ENCODE results near the gene AP2M1. TPM values are rescaled to one million over a fixed set of nuclear protein-coding genes. Genes with fewer than 3 reads are reported as not detected.

The AP2M1 gene
- total and polyA plus RNA-seq, 2 of the 13 experiments (the other 11 are each of a cell fraction or from before 2014, with no cell fraction given), result 126 to 146 TPM

DNA sequence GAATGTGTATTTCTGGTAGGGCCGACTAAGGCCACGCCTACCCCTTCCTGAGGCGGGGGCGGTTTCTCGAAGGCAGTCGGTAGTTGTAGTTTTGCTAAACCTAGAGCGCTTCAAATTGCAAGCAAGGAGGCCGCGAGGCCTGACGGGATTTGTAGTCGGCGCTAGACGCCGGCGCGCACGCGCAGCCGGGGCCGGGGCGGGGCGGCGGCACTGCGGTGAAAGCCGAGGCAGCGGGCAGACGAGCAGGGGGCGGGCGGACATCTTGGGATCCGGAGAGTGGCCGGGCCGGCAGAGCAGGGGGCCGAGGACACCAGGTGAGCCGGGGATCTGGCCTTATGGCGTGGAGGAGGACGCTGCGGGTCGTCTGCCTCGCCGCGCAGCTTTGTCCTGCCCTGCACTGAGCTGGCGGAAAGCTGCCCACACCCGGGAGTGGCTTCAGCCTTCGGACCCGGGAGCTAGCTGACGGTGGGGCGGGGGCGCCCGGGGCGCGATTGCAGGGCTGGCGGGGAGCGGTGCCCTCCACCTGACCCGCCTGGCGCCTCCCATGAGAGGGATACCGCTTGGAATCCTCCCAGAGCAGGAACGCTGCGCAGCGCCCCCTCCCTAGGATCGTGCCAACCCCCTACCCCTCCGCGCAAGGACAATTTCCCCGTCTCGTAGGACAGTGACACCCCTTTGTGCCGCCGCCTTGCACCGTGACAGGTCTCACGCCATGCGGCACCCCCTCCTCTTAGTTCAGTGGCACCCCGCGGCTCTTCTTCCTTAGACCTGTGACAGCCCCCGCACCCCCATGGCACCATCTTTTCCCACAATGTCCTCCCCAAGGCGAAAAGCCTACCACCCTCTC, at the start of gene AP2M1 (continued):
- TF ChIP-seq, protein P1, sequence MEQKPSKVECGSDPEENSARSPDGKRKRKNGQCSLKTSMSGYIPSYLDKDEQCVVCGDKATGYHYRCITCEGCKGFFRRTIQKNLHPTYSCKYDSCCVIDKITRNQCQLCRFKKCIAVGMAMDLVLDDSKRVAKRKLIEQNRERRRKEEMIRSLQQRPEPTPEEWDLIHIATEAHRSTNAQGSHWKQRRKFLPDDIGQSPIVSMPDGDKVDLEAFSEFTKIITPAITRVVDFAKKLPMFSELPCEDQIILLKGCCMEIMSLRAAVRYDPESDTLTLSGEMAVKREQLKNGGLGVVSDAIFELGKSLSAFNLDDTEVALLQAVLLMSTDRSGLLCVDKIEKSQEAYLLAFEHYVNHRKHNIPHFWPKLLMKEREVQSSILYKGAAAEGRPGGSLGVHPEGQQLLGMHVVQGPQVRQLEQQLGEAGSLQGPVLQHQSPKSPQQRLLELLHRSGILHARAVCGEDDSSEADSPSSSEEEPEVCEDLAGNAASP (CRISPR knock-in tag; IDR thresholded peaks at IDR 0.05; ENCODE audit: borderline replicate concordance), result no peak
- TF ChIP-seq IRF2 (CRISPR knock-in tag; IDR thresholded peaks at IDR 0.05) (peak; percentile 94), ZNF7 (CRISPR knock-in tag; IDR thresholded peaks at IDR 0.05) (no peak), ZNF343 (CRISPR knock-in tag; IDR thresholded peaks at IDR 0.05) (0 out of 2 replicates have a peak, but pooled peaks have one; percentile 27), ZNF337 (CRISPR knock-in tag; IDR thresholded peaks at IDR 0.05; ENCODE audit: borderline replicate concordance, low read depth) (no peak), CCAR2 (optimal IDR thresholded peaks at IDR 0.05; ENCODE audit: low read depth, low read length) (no peak), HNF4A (CRISPR knock-in tag; IDR thresholded peaks at IDR 0.05) (no peak), ZNF747 (CRISPR knock-in tag; IDR thresholded peaks at IDR 0.05; ENCODE audit: borderline replicate concordance) (peak; percentile 10; the same call in 1 of the 2 replicates), ZBTB8A (CRISPR knock-in tag; IDR thresholded peaks at IDR 0.05; ENCODE audit: borderline replicate concordance, low read depth) (no peak), PRMT3 (CRISPR knock-in tag; IDR thresholded peaks at IDR 0.05; ENCODE audit: borderline replicate concordance, low read depth) (no peak), ZNF251 (CRISPR knock-in tag; IDR thresholded peaks at IDR 0.05) (no peak), ZNF235 (CRISPR knock-in tag; IDR thresholded peaks at IDR 0.05; ENCODE audit: borderline replicate concordance) (no peak), HDAC2 (CRISPR knock-in tag; IDR thresholded peaks at IDR 0.05) (no peak; the same call in 1 of the 2 replicates), ZNF788 (CRISPR knock-in tag; IDR thresholded peaks at IDR 0.05; ENCODE audit: borderline replicate concordance) (peak; percentile 76; the same call in 1 of the 2 replicates), SMYD3 (CRISPR knock-in tag; IDR thresholded peaks at IDR 0.05) (no peak)
- TF ChIP-seq, protein P2, sequence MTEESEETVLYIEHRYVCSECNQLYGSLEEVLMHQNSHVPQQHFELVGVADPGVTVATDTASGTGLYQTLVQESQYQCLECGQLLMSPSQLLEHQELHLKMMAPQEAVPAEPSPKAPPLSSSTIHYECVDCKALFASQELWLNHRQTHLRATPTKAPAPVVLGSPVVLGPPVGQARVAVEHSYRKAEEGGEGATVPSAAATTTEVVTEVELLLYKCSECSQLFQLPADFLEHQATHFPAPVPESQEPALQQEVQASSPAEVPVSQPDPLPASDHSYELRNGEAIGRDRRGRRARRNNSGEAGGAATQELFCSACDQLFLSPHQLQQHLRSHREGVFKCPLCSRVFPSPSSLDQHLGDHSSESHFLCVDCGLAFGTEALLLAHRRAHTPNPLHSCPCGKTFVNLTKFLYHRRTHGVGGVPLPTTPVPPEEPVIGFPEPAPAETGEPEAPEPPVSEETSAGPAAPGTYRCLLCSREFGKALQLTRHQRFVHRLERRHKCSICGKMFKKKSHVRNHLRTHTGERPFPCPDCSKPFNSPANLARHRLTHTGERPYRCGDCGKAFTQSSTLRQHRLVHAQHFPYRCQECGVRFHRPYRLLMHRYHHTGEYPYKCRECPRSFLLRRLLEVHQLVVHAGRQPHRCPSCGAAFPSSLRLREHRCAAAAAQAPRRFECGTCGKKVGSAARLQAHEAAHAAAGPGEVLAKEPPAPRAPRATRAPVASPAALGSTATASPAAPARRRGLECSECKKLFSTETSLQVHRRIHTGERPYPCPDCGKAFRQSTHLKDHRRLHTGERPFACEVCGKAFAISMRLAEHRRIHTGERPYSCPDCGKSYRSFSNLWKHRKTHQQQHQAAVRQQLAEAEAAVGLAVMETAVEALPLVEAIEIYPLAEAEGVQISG (CRISPR knock-in tag; IDR thresholded peaks at IDR 0.05), result peak; percentile 81
- TF ChIP-seq, protein P3, sequence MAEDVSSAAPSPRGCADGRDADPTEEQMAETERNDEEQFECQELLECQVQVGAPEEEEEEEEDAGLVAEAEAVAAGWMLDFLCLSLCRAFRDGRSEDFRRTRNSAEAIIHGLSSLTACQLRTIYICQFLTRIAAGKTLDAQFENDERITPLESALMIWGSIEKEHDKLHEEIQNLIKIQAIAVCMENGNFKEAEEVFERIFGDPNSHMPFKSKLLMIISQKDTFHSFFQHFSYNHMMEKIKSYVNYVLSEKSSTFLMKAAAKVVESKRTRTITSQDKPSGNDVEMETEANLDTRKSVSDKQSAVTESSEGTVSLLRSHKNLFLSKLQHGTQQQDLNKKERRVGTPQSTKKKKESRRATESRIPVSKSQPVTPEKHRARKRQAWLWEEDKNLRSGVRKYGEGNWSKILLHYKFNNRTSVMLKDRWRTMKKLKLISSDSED (CRISPR knock-in tag; IDR thresholded peaks at IDR 0.05), result no peak
- TF ChIP-seq, protein P4, sequence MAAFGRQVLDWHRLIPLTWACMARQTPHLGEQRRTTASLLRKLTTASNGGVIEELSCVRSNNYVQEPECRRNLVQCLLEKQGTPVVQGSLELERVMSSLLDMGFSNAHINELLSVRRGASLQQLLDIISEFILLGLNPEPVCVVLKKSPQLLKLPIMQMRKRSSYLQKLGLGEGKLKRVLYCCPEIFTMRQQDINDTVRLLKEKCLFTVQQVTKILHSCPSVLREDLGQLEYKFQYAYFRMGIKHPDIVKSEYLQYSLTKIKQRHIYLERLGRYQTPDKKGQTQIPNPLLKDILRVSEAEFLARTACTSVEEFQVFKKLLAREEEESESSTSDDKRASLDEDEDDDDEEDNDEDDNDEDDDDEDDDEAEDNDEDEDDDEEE (CRISPR knock-in tag; IDR thresholded peaks at IDR 0.05), result no peak
- TF ChIP-seq, protein P5, sequence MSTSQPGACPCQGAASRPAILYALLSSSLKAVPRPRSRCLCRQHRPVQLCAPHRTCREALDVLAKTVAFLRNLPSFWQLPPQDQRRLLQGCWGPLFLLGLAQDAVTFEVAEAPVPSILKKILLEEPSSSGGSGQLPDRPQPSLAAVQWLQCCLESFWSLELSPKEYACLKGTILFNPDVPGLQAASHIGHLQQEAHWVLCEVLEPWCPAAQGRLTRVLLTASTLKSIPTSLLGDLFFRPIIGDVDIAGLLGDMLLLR (CRISPR knock-in tag; IDR thresholded peaks at IDR 0.05), result no peak
- TF ChIP-seq, protein P6, sequence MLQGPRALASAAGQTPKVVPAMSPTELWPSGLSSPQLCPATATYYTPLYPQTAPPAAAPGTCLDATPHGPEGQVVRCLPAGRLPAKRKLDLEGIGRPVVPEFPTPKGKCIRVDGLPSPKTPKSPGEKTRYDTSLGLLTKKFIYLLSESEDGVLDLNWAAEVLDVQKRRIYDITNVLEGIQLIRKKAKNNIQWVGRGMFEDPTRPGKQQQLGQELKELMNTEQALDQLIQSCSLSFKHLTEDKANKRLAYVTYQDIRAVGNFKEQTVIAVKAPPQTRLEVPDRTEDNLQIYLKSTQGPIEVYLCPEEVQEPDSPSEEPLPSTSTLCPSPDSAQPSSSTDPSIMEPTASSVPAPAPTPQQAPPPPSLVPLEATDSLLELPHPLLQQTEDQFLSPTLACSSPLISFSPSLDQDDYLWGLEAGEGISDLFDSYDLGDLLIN (CRISPR knock-in tag; IDR thresholded peaks at IDR 0.05; ENCODE audit: borderline replicate concordance), result no peak; the same call in 1 of the 2 replicates
